T-cell (primary cell): Measurements from ENCODE around the gene LDHA. TPM values are rescaled to one million over a fixed set of nuclear protein-coding genes. Genes with fewer than 3 reads are reported as not detected.

Experiments used
- ATAC-seq, 4 experiments: fragments of 200-7000 bp in 3 of 4; fragments of 150-1000 bp in 1 of 4; cut with Tn5 transposase; replicated peaks in 1 of 4; 1 replicate in 3 of 4; 2 replicates in 1 of 4; pipeline ENCODE4 v1.10.0; 2021; ENCODE audit warnings: moderate library complexity in 3 of 4, mild to moderate bottlenecking in 2 of 4, moderate number of reproducible peaks in 1 of 4
- CTCF ChIA-PET, 2 donors: fragments of 300-600 bp; sonication (Branson Sonifier 250); formaldehyde crosslinking; loops; one replicate each; lab custom pipeline; 2022; ENCODE audit warnings: antibody characterized with exemption in 2 of 2; lab: Charles Lee
- POLR2A ChIA-PET, 2 donors: fragments of 300-600 bp; sonication (Branson Sonifier 250); formaldehyde crosslinking; loops; one replicate each; lab custom pipeline; 2022; ENCODE audit warnings: antibody characterized with exemption in 2 of 2; lab: Charles Lee
- DNase-seq, 35 experiments: peaks; one replicate each; pipeline versions ENCODE4 v3.0.0 to v3.0.0-alpha.2; 2013 to 2023
- H3K27ac ChIP-seq: one replicate; pipeline ENCODE4 v1.5.1; 2013; ENCODE audit warnings: low read length
- H3K27me3 ChIP-seq, 2 experiments: replicated peaks in 1 of 2; 1 replicate in 1 of 2; 2 replicates in 1 of 2; pipeline versions ENCODE4 v1.6.1 to v1.7.0; 2013; ENCODE audit warnings: low read length in 1 of 2, mixed read lengths in 1 of 2; ENCODE audit not compliant: control insufficient read depth in 2 of 2, insufficient read depth in 2 of 2; ENCODE audit errors: extremely low read depth in 1 of 2
- H3K36me3 ChIP-seq, 2 donors: 1 replicate in 1 of 2; 2 replicates in 1 of 2; pipeline versions ENCODE4 v1.6.1 to v1.7.0; 2013; ENCODE audit warnings: low read length in 1 of 2; ENCODE audit not compliant: control insufficient read depth in 2 of 2, insufficient read depth in 1 of 2; ENCODE audit errors: extremely low read depth in 1 of 2
- H3K4me1 ChIP-seq, 2 experiments: 1 replicate in 1 of 2; 2 replicates in 1 of 2; pipeline versions ENCODE4 v1.6.1 to v1.7.0; 2013; ENCODE audit warnings: low read length in 2 of 2, mixed read lengths in 1 of 2; ENCODE audit not compliant: insufficient read depth in 2 of 2, control insufficient read depth in 1 of 2; ENCODE audit errors: extremely low read depth in 1 of 2
- H3K4me3 ChIP-seq, 2 donors: 1 replicate in 1 of 2; 2 replicates in 1 of 2; pipeline versions ENCODE4 v1.5.1 to v1.7.0; 2013; ENCODE audit warnings: mild to moderate bottlenecking in 2 of 2, low read length in 1 of 2, moderate library complexity in 1 of 2; ENCODE audit not compliant: control insufficient read depth in 1 of 2; ENCODE audit errors: extremely low read depth in 1 of 2
- H3K9me3 ChIP-seq: 2 replicates; pipeline ENCODE4 v1.7.0; 2013
- H3K27ac Mint-ChIP-seq, 2 donors: one replicate each; pipeline ENCODE4 v1.8.0; 2020 to 2021; ENCODE audit warnings: mild to moderate bottlenecking in 2 of 2, mixed read lengths in 2 of 2
- H3K27me3 Mint-ChIP-seq, 2 donors: one replicate each; pipeline ENCODE4 v1.8.0; 2021 to 2022; ENCODE audit warnings: mixed read lengths in 2 of 2
- H3K36me3 Mint-ChIP-seq: one replicate; pipeline ENCODE4 v1.8.0; 2021; ENCODE audit warnings: mixed read lengths
- H3K4me1 Mint-ChIP-seq, 3 donors: one replicate each; pipeline ENCODE4 v1.8.0; 2020 to 2022; ENCODE audit warnings: mixed read lengths in 3 of 3, mild to moderate bottlenecking in 1 of 3
- H3K4me3 Mint-ChIP-seq, 3 donors: one replicate each; pipeline ENCODE4 v1.8.0; 2020 to 2022; ENCODE audit warnings: mild to moderate bottlenecking in 3 of 3, mixed read lengths in 3 of 3, moderate library complexity in 3 of 3
- H3K9me3 Mint-ChIP-seq, 3 donors: one replicate each; pipeline ENCODE4 v1.8.0; 2020 to 2022; ENCODE audit warnings: mixed read lengths in 3 of 3
- WGBS: methylation state at CpG from one replicate; pipeline ENCODE4 v1.1.5; 2013; ENCODE audit warnings: missing lambda C conversion rate; ENCODE audit not compliant: insufficient coverage; 5-methylcytosine and 5-hydroxymethylcytosine counted together
- total RNA-seq, 35 experiments: library from RNA in 6 of 35; stranded (reverse) in 6 of 35; fragments of 120-200 nt in 1 of 35; gene quantifications; one replicate each; pipeline versions ENCODE4 v1.2.1 to v1.2.4 and lab custom pipeline; 2013 to 2026

LDHA gene
- total RNA-seq, 5 donors from 2014 or later (not counting 1 experiment from before 2014, with no cell fraction given): 130 to 323 (median 161) TPM

DNA sequence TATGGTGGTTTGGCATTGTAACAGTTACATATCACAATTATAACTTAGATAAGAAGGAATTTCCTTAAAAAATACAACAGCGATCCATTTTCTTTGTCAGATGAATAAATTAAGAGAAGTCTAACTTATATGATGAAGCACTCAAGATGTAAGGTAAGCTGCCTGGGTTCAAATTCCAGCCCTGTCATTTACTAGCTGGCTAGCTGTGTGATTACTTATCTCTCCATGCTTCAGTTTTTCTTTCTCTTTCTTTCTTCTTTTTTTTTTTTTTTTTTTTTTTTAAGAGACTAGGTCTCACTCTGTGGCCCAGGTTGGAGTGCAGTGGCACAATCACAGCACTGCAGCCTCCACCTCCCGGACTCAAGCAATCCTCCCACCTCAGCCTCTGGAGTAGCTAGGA is 22.2 kb upstream of the LDHA start:
- no peaks in the 10 kb centered on the region for H3K4me1 ChIP-seq
- ChIA-PET CTCF (interaction anchor here in 1 of 2 donors (0.6 to 0.9 kb wide), 2 partner anchors 12 to 19 kb away, joined by 3 to 4 read pairs; no protein-coding TSS in a partner anchor), POLR2A (interaction anchor here in 1 of 2 donors (0.6 kb wide), 1 partner anchor 100 kb away, joined by 3 read pairs; no protein-coding TSS in a partner anchor)
- Mint-ChIP-seq H3K27me3 (no peaks in the 10 kb centered on the region), H3K27ac (no peak overlapping the region), H3K4me3 (no peak overlapping the region), H3K9me3 (no peaks in the 10 kb centered on the region), H3K4me1 (peaks cover 2 to 10% (median 9%) of the 10 kb centered on the region in 3 donors), H3K36me3 (peaks cover 2% of the 10 kb centered on the region)
- no CpG with 5 or more reads among the region's 2 CpGs for WGBS
- H3K4me3 ChIP-seq: no peak overlapping the region
- no peak overlapping the region for H3K27ac ChIP-seq
- H3K9me3 ChIP-seq: no peaks in the 10 kb centered on the region
- H3K36me3 ChIP-seq: peaks cover 0 to 3% of the 10 kb centered on the region in 2 donors
- DNase-seq (no peak), ATAC-seq (no peak)
- no peaks in the 10 kb centered on the region for H3K27me3 ChIP-seq

DNA sequence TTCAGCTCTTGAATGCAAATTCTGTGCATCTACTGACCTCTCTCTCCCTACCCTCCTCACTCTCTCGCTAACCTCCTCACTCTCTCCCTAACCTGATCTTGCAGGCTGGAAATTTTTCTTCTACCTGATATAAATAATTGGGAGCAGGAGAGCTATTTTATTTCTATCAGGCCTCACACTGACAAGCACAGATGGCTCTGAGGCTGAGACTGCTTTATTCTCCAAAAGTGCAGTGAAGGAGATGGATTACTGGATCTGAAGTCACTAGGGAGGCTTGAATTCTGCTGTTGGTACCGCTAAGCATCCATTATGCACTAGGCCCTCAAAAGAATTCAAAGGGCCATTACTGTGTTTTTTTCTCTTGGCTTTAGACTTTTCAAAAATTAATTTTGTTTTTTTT is 19.4 kb upstream of the LDHA start:
- ChIA-PET CTCF (no interaction called here), POLR2A (no interaction called here)
- no peak overlapping the region for H3K4me3 ChIP-seq
- H3K27ac Mint-ChIP-seq: no peak overlapping the region
- ATAC-seq (no peak), DNase-seq (no peak)
- H3K9me3 ChIP-seq: no peaks in the 10 kb centered on the region
- H3K27ac ChIP-seq: no peak overlapping the region
- H3K4me1 ChIP-seq: no peaks in the 10 kb centered on the region
- peaks cover 0 to 4% (median 0%) of the 10 kb centered on the region in 3 donors for H3K4me1 Mint-ChIP-seq
- no peaks in the 10 kb centered on the region for H3K36me3 ChIP-seq
- H3K4me3 Mint-ChIP-seq: no peak overlapping the region
- H3K27me3 Mint-ChIP-seq: no peaks in the 10 kb centered on the region
- H3K36me3 Mint-ChIP-seq: no peaks in the 10 kb centered on the region
- WGBS: no CpG with 5 or more reads among the region's 2 CpGs
- H3K27me3 ChIP-seq: no peaks in the 10 kb centered on the region
- no peaks in the 10 kb centered on the region for H3K9me3 Mint-ChIP-seq

DNA sequence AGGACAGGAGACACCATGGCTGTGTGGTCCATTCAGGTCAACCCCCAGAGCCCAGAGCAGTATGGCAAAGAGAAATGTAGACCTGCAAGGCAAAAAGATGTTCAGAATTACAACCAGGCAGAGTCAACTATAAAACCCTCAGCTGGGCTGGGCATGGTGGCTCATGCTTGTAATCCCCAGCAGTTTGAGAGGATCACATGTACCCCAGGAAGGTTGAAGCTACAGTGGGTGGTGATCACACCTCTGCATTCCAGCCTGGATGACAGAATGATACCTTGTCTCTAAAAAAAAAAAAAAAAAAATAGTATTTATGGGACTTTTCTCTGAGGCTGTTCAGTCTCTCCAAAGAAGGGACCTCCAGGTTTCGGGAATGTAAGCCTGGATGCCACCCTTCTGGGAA is 18.4 kb upstream of the LDHA start:
- no CpG with 5 or more reads among the region's 1 CpG for WGBS
- no peak overlapping the region for H3K27ac Mint-ChIP-seq
- no peaks in the 10 kb centered on the region for H3K36me3 Mint-ChIP-seq
- no peaks in the 10 kb centered on the region for H3K4me1 ChIP-seq
- ATAC-seq (no peak), DNase-seq (no peak)
- ChIA-PET POLR2A (interaction anchor here in 1 of 2 donors (0.7 kb wide), 1 partner anchor 246 kb away, joined by 9 read pairs; no protein-coding TSS in a partner anchor), CTCF (interaction anchor here in 1 of 2 donors (0.7 kb wide), 1 partner anchor 26 kb away, joined by 5 read pairs; no protein-coding TSS in a partner anchor)
- no peaks in the 10 kb centered on the region for H3K9me3 ChIP-seq
- H3K4me3 ChIP-seq: no peak overlapping the region
- H3K4me3 Mint-ChIP-seq: no peak overlapping the region
- H3K4me1 Mint-ChIP-seq: peaks cover 0 to 4% (median 0%) of the 10 kb centered on the region in 3 donors
- H3K27me3 ChIP-seq: no peaks in the 10 kb centered on the region
- H3K27me3 Mint-ChIP-seq: no peaks in the 10 kb centered on the region
- no peaks in the 10 kb centered on the region for H3K9me3 Mint-ChIP-seq
- H3K27ac ChIP-seq: no peak overlapping the region
- H3K36me3 ChIP-seq: no peaks in the 10 kb centered on the region

DNA sequence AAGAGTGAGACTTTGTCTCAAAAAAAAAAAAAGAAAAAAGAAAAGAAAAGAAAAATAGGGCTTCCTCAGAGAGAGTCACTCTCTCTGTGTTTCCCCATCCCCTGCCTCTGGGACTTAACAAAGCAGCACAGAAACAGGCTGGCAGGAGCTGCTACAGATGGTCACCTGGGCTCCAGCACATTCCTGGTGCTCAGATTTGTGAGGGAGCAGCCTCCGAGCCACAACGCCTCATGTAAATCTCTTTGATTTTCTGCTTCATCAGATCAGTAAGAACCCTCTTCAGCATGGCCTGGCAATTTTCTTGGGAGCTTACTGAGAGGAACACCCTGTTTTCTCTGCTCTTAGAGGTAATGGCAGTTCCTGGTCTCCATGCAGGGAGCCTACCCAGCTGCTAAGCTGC is 15.2 kb upstream of the LDHA start:
- Histone ChIP-seq H3K9me3 (no peaks in the 10 kb centered on the region), H3K4me3 (no peak overlapping the region), H3K27ac (no peak overlapping the region), H3K27me3 (no peaks in the 10 kb centered on the region), H3K4me1 (peaks cover 12 to 16% of the 10 kb centered on the region in 2 experiments), H3K36me3 (no peaks in the 10 kb centered on the region)
- ChIA-PET CTCF (no interaction called here), POLR2A (no interaction called here)
- ATAC-seq (no peak), DNase-seq (no peak)
- 60% methylated on average over 1 of the region's 2 CpGs for WGBS
- no peak overlapping the region for H3K4me3 Mint-ChIP-seq
- peaks cover 14 to 23% (median 17%) of the 10 kb centered on the region in 3 donors for H3K4me1 Mint-ChIP-seq
- no peaks in the 10 kb centered on the region for H3K9me3 Mint-ChIP-seq
- H3K27ac Mint-ChIP-seq: peak overlapping the region in 1 of 2 donors; percentile 43
- H3K36me3 Mint-ChIP-seq: no peaks in the 10 kb centered on the region
- no peaks in the 10 kb centered on the region for H3K27me3 Mint-ChIP-seq

DNA sequence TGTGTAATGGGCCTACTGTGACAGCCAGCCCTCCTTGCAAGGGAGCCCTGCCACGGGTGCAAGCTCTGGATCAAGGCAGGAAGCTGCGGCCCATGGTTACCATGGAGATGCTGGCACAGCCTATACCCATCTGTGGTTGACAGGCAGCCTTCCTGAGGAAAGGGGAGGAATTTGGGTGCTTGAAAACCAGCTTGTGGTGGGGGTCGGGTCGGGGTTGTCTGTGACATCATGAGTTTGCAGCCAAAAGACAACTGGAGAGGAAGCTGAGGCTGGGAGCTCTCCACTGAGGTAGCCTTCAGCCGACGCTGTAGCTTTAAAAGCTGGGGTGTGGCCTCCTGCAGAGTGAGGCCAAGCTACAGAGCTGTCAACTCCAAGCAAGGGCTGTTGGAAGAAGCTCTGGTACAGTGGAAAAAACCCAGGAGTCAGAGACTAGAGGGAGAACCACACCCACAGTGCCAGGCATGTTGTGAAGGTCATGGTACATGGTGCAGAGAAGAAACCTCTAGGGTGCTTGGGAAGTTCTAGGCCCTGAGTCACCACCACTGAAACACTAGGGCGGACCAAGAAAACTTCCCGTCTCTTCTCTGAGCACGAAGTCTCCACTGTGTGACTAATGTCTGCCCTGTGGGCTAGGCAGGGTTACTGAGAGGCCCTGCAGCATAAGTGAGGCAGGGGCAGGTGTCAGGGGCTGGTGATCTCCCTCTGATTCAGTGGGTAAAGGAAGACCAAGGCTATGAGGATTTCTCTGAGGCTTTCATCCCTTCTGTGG is 10.8 kb upstream of the LDHA start:
- ChIA-PET CTCF (interaction anchor here (0.6 to 3.5 kb wide), 3 partner anchors 12 to 78 kb away, joined by 3 to 28 read pairs (median 10); partner anchors contain the start of genes GTF2H1 (in 1 of the 2), HPS5 (in 1 of the 2) and LDHA (in 1 of the 2)), POLR2A (interaction anchor here (0.6 to 3.0 kb wide), 5 partner anchors 11 to 1032 kb away, joined by 3 to 52 read pairs (median 3); partner anchors contain the start of genes LDHA (in 2 of the 2) and NCR3LG1 (in 1 of the 2))
- ATAC-seq (peak; percentile 86 to 94 (median 89)), DNase-seq (peak; percentile 14 to 80 (median 60))
- Mint-ChIP-seq H3K9me3 (no peaks in the 10 kb centered on the region), H3K4me3 (peak overlapping the region in 2 of 3 donors; percentile 64 to 84), H3K27ac (peak overlapping the region; percentile 97 to 100), H3K4me1 (peaks cover 25 to 52% (median 45%) of the 10 kb centered on the region in 3 donors), H3K36me3 (no peaks in the 10 kb centered on the region), H3K27me3 (no peaks in the 10 kb centered on the region)
- H3K4me1 ChIP-seq: peaks cover 19 to 51% of the 10 kb centered on the region in 2 experiments
- H3K9me3 ChIP-seq: no peaks in the 10 kb centered on the region
- H3K27me3 ChIP-seq: no peaks in the 10 kb centered on the region
- H3K27ac ChIP-seq: peak overlapping the region; percentile 90
- H3K36me3 ChIP-seq: no peaks in the 10 kb centered on the region
- peak overlapping the region; percentile 16 to 33 for H3K4me3 ChIP-seq
- 0% methylated on average over 5 of the region's 9 CpGs for WGBS

DNA sequence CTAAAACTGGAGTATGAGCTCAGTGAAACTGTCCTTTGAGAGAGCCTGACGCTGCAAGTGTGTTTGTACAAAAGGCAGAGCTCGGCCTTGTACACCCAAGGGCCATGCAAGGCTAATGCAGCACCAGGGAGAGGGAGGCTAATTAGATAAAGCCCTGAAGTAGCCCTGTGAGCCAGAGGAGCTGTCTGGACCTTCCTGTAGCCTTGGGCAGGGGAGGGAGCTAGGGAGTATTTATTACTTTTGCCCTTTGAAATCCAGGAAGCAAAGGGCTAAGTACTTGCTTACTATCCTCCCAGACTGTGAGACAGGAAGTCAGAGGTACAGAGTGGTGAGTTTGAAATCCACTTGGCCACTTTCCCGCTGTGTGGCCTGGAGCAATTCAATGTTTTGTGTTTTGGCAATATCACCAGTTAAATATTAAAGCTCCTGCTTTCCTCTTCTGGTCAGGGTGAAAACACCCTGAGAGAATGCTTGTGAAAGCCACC is 10.2 kb upstream of the LDHA start:
- Mint-ChIP-seq H3K27me3 (no peaks in the 10 kb centered on the region), H3K9me3 (no peaks in the 10 kb centered on the region), H3K4me3 (peak overlapping the region in 2 of 3 donors; percentile 64 to 84), H3K36me3 (no peaks in the 10 kb centered on the region), H3K4me1 (peaks cover 25 to 53% (median 45%) of the 10 kb centered on the region in 3 donors), H3K27ac (peak overlapping the region; percentile 97 to 100)
- no CpG with 5 or more reads among the region's 3 CpGs for WGBS
- ChIA-PET POLR2A (interaction anchor here (0.6 to 3.0 kb wide), 3 partner anchors 10 to 16 kb away, joined by 3 to 52 read pairs (median 24); partner anchors contain the start of gene LDHA (in 2 of the 2)), CTCF (interaction anchor here in 1 of 2 donors (1.4 to 3.5 kb wide), 2 partner anchors 11 to 63 kb away, joined by 10 to 28 read pairs; partner anchors contain the start of genes GTF2H1, HPS5 and LDHA)
- no peaks in the 10 kb centered on the region for H3K36me3 ChIP-seq
- H3K4me1 ChIP-seq: peaks cover 19 to 51% of the 10 kb centered on the region in 2 experiments
- peak in 3 of 4 experiments; percentile 41 to 52 (median 51) for ATAC-seq
- no peaks in the 10 kb centered on the region for H3K27me3 ChIP-seq
- DNase-seq: peak in 2 of 35 experiments; percentile 8 to 50
- H3K27ac ChIP-seq: peak overlapping the region; percentile 90
- peak overlapping the region; percentile 16 to 33 for H3K4me3 ChIP-seq
- no peaks in the 10 kb centered on the region for H3K9me3 ChIP-seq
